ENCODE measurements around the gene PLA2G2C.

PLA2G2C gene

DNA sequence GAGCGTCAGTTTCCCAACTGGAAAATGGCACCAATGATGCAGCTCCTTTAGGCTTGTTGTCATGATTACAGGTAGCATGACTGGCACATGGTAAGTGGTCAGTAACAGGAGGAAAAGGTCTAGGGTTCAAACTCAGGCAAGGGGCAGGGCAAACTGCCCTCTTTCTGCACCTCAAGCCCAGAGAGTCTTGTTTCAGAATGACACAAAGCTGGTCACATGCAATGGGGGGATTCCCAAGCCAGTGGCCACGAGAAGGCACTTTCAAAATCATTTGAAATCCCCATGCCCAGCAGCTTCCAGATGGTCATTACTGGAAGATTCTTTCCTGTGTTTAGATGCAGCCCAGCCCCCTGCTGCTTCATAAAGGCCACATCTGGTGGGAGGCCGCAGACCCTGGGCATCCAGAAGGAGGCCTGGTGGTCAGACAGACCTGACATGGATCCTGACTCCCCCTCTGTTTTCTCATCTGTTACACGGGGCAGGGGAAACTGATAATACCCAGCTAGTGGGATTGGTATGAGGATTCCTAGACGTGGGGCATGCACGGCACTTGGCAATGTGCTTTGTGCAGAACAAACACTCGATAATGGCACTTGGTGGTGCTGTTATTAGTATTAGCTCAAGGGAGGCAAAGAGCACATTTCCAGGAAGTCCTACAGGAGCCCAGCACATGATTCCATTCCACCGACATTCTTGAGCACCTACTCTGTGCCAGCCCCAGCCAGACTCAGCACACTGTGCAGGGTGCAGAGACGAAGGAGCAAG, 60.1 kb downstream of the PLA2G2C start:
- no peak for DNase-seq

DNA sequence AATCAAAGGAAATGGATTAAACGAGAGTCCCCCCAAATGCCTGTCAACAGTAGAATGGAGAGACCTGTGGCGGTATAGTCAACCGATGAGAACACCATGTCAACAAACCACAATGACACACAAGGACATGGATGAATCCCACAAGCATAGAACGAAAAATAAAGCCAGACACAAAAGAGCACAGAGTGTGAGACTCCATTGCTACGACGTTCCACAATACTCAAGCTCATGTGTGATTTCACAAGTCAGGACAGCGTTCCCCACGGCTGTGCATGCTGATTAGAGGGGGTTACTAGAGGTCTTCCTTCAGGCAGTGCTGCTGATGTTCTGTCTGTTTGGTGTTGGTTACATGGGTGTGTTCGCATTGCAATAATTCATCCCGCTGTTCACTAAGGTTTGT, 61.2 kb downstream of the PLA2G2C start:
- DNase-seq: no peak

- DNase-seq: no peak
Measured at GRCh38 chr1:20124456-20125057, 61.8 kb downstream of the PLA2G2C start.

DNA sequence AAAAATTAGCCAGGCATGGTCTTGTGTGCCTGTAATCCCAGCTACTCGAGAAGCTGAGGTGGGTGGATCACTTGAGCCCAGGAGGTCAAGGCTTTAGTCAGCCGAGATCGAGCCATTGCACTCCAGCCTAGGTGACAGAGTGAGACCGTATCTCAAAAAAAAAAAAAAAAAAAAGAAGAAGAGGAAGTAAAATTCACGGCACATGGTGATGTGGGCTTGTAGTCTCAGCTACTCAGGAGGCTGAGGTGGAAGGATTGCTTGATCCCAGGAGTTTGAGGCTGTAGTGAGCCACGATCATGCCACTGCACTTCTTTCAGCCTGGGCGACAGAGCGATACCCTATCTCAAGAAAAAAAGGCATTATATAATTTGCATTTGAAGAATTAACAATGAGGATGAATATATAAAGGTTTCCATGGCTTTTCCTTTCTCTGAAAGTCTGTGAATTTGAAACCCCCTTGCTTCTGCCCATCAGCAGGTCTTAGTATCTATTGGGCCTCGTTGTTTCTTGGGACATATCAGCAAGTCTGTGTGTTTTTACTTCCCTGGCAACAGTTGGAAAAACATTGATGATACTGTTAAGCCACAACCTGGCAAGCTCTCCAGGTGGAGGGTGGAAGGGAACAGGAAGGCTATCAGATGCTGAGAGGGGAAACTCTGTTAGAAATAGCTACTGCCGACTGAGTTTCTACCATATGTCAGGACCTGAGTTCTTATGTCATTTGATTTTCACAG, 62.4 kb downstream of the PLA2G2C start:
- DNase-seq: no peak

GRCh38 chr1:20120796-20121195, 65.5 kb downstream of the PLA2G2C start:
- DNase-seq: no peak

- DNase-seq: no peak
Measured at GRCh38 chr1:20119347-20119746, 67.0 kb downstream of the PLA2G2C start, which contains the start of gene PLA2G2D. Gene PLA2G2D, minus strand, starts transcription at chr1:20119536. Its CDS starts 38 bp downstream, at chr1:20119498.

DNA sequence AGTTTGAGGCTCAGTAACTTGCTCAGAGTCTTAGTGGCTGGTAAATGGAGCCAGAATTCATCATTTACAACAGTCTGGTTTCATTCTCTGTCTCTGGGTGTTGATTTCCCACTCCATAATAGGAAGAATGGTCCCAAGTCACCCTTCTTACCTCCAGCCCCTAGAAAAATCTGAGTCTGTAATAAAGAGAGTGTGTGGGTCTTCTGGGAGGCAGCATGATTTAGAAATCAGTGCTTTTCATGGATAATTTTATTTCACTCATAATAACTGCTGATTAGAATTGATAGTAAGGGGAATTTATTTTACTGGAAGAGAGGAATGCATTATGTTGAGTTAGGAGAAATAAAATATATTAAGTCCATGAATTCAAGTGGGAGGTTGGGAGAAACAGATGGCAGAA, 69.1 kb downstream of the PLA2G2C start:
- DNase-seq: no peak

GRCh38 chr1:20115916-20116315, 70.4 kb downstream of the PLA2G2C start:
- no peak for DNase-seq

- DNase-seq: no peak
Measured at GRCh38 chr1:20115479-20115878, 70.8 kb downstream of the PLA2G2C start.

DNA sequence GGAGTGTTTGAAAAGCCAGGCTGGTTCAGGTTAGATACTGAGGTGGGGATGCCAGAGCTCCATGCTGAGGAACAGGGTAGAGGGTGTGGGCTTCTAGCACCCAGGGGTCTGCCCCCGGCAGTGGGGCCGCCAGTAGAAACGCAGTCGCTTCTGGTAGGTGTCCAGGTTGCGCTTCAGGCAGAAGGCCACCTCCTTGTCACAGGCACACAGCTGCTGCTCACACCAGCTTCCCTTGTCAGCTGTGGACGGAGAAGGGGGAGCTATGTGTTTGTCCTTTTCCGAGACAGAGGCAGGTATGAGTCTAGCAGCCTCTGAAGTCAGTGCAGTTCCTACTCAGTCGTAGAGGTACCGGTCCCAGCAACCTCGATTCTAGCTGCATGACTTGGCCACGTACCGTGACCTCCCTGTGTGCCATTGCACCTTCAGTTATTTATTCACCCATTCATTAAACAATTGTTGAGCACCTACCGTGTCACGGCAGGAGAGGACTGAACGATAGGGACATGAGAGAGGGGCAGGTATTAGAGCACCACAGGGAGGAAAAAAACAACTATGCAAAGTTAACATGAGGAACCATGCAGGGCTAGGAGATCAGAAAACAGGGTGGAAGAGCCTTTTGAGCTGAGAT, 72.2 kb downstream of the PLA2G2C start:
- no peak for DNase-seq

All from NCI-H2107 (cell line).